Measurements from ENCODE around the gene IGF2BP1. TPM values are rescaled to one million over a fixed set of nuclear protein-coding genes. Genes with fewer than 3 reads are reported as not detected.
"Not testable (repeated sequence)": the region's sequence is repeated elsewhere in the genome, so short reads cannot be mapped to it uniquely, and the experiment has no call there.

IGF2BP1 gene
- total RNA-seq, 1 donor from 2014 or later, result 260 TPM

GRCh38 chr17:49035470-49036269 is 38.5 kb downstream of the IGF2BP1 start:
- Mint-ChIP-seq H3K36me3 (ENCODE audit: unreplicated experiment) (no peaks in the 10 kb centered on the region), H3K9me3 (ENCODE audit: unreplicated experiment) (no peaks in the 10 kb centered on the region), H3K4me3 (ENCODE audit: unreplicated experiment) (no peak overlapping the region), H3K27me3 (ENCODE audit: unreplicated experiment) (no peaks in the 10 kb centered on the region), H3K4me1 (ENCODE audit: low read depth, unreplicated experiment) (peaks cover 8% of the 10 kb centered on the region), H3K27ac (ENCODE audit: unreplicated experiment) (no peak overlapping the region)
- peak; percentile 75 for DNase-seq
- peak; percentile 97 for TF ChIP-seq CTCF (IDR thresholded peaks at IDR 0.05; ENCODE audit: partially characterized antibody, unreplicated experiment)

DNA sequence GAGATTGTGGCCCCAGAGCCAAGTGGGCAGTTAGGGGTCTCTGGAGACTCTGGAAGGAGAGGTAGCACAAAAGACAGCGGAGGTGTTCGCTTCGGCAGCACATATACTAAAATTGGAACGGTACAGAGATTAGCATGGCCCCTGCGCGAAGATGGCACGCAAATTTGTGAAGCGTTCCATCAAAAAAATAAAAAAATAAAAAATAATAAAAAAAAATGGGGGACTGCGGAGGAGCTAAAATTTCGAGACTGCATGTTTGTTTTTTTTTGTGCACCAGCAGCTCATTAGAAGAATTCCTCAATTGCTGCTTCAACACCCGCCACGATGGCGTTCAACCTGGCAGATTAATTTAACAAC is 39.1 kb downstream of the IGF2BP1 start:
- Mint-ChIP-seq H3K9me3 (ENCODE audit: unreplicated experiment) (no peaks in the 10 kb centered on the region), H3K27ac (ENCODE audit: unreplicated experiment) (no peak overlapping the region), H3K27me3 (ENCODE audit: unreplicated experiment) (no peaks in the 10 kb centered on the region), H3K4me3 (ENCODE audit: unreplicated experiment) (no peak overlapping the region), H3K4me1 (ENCODE audit: low read depth, unreplicated experiment) (peaks cover 8% of the 10 kb centered on the region), H3K36me3 (ENCODE audit: unreplicated experiment) (no peaks in the 10 kb centered on the region)
- peak; percentile 25 for TF ChIP-seq CTCF (IDR thresholded peaks at IDR 0.05; ENCODE audit: partially characterized antibody, unreplicated experiment)
- DNase-seq, result no peak

GRCh38 chr17:49038138-49038537 is 41.0 kb downstream of the IGF2BP1 start:
- no peak for TF ChIP-seq CTCF (IDR thresholded peaks at IDR 0.05; ENCODE audit: partially characterized antibody, unreplicated experiment)
- no peak for DNase-seq
- no peaks in the 10 kb centered on the region for H3K36me3 Mint-ChIP-seq (ENCODE audit: unreplicated experiment)
- H3K4me3 Mint-ChIP-seq (ENCODE audit: unreplicated experiment), result no peak overlapping the region
- H3K27ac Mint-ChIP-seq (ENCODE audit: unreplicated experiment), result no peak overlapping the region
- H3K4me1 Mint-ChIP-seq (ENCODE audit: low read depth, unreplicated experiment), result no peaks in the 10 kb centered on the region
- no peaks in the 10 kb centered on the region for H3K9me3 Mint-ChIP-seq (ENCODE audit: unreplicated experiment)
- no peaks in the 10 kb centered on the region for H3K27me3 Mint-ChIP-seq (ENCODE audit: unreplicated experiment)

GRCh38 chr17:49038544-49038943 is 41.4 kb downstream of the IGF2BP1 start:
- Mint-ChIP-seq H3K9me3 (ENCODE audit: unreplicated experiment) (no peaks in the 10 kb centered on the region), H3K4me3 (ENCODE audit: unreplicated experiment) (no peak overlapping the region), H3K27ac (ENCODE audit: unreplicated experiment) (no peak overlapping the region), H3K36me3 (ENCODE audit: unreplicated experiment) (no peaks in the 10 kb centered on the region), H3K4me1 (ENCODE audit: low read depth, unreplicated experiment) (no peaks in the 10 kb centered on the region), H3K27me3 (ENCODE audit: unreplicated experiment) (no peaks in the 10 kb centered on the region)
- TF ChIP-seq CTCF (IDR thresholded peaks at IDR 0.05; ENCODE audit: partially characterized antibody, unreplicated experiment), result no peak
- DNase-seq, result no peak

DNA sequence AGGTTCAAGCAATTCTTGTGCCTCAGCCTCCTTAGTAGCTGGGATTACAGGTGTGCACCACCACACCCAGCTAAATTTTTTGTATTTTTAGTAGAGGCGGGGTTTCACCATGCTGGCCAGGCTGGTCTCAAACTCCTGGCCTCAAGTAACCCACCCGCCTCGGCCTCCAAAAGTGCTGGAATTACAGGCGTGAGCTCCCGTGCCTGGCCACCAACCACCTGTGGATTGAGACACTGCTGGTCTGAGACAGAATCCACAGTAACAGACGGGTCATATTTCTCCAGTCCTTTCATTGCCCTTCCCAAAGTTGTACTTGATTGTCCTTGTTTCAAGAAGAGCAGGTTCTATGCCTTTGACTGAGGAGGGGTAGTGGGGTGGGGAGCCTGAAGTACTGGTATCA is 42.3 kb downstream of the IGF2BP1 start:
- not testable (repeated sequence) for H3K27me3 Mint-ChIP-seq (ENCODE audit: unreplicated experiment); H3K4me1 Mint-ChIP-seq (ENCODE audit: low read depth, unreplicated experiment); H3K4me3 Mint-ChIP-seq (ENCODE audit: unreplicated experiment); H3K9me3 Mint-ChIP-seq (ENCODE audit: unreplicated experiment); H3K27ac Mint-ChIP-seq (ENCODE audit: unreplicated experiment); DNase-seq; H3K36me3 Mint-ChIP-seq (ENCODE audit: unreplicated experiment)
